ENCODE results near the gene SLC26A2. TPM values are rescaled to one million over a fixed set of nuclear protein-coding genes. Genes with fewer than 3 reads are reported as not detected.

Gene SLC26A2
- total RNA-seq (2022; extraction: Qiagen RNA extraction; ENCODE audit: low read depth) = 11.5 to 28.7 TPM (median 27.5 TPM) in 5 replicates

DNA sequence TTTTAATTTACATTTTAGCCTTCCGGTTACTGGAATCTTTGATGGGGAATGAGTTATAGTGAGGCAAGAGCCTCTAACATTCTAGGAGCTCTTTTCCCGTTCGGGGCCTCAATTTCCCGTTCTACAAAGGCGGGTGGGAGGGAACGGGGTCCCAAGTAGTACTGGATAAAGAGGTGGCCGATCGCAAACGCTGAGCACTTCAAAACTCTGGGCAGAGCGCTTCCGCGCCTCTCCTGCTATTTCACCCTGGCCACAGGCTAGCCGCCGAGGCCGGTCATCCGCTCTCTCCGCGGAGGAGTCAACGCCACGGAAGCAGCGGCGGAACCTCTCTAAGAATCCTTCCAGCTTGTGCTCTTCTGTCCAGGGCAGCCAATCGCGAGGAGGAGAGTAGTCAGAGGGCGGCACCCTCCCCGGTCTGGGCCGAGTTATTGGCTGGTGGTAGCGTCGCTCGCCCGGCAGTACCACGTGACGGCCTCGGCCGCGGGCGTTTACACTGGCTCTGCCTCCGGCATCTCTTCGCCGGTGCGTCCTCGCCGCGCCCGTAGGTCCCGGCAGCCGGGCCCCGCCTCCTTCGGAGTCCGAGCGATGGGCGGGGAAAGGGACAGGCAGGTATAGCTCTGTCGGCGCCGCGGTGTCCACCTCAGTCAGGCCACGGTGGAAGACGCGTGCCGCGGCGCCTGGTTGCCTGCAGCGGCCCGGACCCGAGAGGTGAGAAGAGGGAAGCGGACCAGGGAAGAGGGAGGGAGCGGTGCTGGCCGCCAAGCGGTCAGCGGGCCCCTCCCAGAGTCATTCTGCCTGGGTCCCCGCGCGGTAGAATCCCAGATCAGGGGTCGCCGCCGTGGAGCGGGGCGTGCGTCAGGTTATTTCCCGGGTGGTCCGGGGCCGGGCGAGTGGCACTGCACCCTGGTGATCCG is at the start of gene SLC26A2:
Gene SLC26A2, plus strand, starts transcription at position 487 of the 914 bp plus-strand sequence. CDS start 16,895 bp downstream, outside the sequence.

DNA sequence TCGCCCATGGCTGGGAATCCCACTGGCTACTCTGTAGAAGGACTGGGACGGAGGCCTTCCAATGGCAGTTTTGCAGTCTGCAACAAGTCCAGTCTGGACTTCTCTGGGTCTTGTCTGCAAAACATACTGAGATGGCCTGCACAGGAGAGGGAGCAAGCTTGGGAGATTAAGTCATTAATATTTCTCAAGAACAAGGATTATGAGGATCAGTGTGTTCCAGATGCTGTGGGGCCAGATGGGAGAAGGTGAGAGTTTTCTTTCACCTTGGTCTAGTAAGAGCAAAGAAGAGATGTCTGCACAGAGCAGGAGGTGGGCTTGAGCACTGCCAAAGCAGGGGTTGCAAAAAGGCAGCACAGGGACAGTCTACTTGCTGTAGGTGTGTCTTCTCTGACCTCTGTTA is 15.9 kb upstream of the SLC26A2 start, which contains the start of gene PDE6A:
Gene PDE6A, minus strand, starts transcription at position 128 of the 400 bp plus-strand sequence. Its CDS starts 120 bp downstream, at position 8.

DNA sequence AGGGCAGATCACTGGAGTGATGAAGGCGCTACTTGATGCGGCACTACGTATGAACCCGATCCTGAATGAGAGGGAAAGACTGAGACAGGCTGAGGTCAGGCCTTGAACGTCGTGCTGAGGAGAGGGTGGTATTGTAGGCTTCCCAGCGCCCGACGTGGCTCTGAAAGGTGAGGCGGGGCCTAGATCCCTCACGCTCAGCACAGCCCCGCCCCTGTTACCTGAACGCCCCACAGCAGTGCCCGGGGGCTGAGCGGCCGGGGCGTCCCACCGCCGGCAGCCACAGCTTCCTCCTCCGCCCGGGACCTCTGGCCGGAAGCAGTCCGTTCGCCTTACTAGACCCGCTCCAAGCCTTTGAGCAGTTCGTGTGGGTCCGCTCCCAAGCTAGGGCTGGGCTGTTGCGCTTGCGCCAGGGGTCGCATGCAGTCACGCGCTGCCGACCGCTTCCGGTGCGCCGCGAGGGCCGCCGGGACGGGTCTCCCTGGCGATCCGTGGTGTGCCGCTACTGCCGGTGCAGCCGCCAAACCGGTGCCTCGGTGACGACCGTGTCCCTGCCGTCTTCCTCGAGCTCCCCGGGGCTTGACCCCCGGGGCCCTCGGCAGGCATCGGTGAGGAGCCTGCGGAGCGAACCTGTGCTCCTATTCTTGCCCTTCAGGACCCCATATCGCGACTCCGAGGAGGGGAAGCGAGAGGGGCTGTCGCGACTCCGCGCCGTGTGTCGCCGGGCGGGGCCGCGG is 39.9 kb downstream of the SLC26A2 start, which contains the start of the genes HMGXB3 and TIGD6:
Gene HMGXB3, plus strand, starts transcription at position 484 of the 734 bp plus-strand sequence. CDS start 4,114 bp downstream, outside the sequence.
Gene TIGD6, minus strand, starts transcription at position 399 of the 734 bp plus-strand sequence. CDS start 4,306 bp downstream, outside the sequence.

Other genes with a start within 250 kb of the SLC26A2 start
- 2.6 to 3.2 TPM (median 3.0 TPM) in 5 replicates for gene PPARGC1B, start 230.4 kb upstream of the SLC26A2 start, total RNA-seq (2022; extraction: Qiagen RNA extraction; ENCODE audit: low read depth)
- 0.07 to 0.18 TPM (median 0.12 TPM) in 5 replicates for gene PDE6A, start 16.0 kb upstream of the SLC26A2 start, total RNA-seq (2022; extraction: Qiagen RNA extraction; ENCODE audit: low read depth)
- 4.7 to 6.1 TPM (median 5.8 TPM) in 5 replicates for gene TIGD6, start 39.9 kb downstream of the SLC26A2 start, total RNA-seq (2022; extraction: Qiagen RNA extraction; ENCODE audit: low read depth)
- 25.2 to 31.7 TPM (median 29.2 TPM) in 5 replicates for gene HMGXB3, start 40.0 kb downstream of the SLC26A2 start, total RNA-seq (2022; extraction: Qiagen RNA extraction; ENCODE audit: low read depth)
- gene CSF1R, start 125.8 kb downstream of the SLC26A2 start, total RNA-seq (2022; extraction: Qiagen RNA extraction; ENCODE audit: low read depth) = 0.05 to 0.33 TPM (median 0.21 TPM) in 4 of 5 replicates, not detected in the other
- 0.10 to 1.5 TPM (median 0.17 TPM) in 5 replicates for gene PDGFRB, start 195.1 kb downstream of the SLC26A2 start, total RNA-seq (2022; extraction: Qiagen RNA extraction; ENCODE audit: low read depth)
- not detected in 5 replicates for gene CDX1, start 206.0 kb downstream of the SLC26A2 start, total RNA-seq (2022; extraction: Qiagen RNA extraction; ENCODE audit: low read depth)
- gene SLC6A7, start 229.3 kb downstream of the SLC26A2 start, total RNA-seq (2022; extraction: Qiagen RNA extraction; ENCODE audit: low read depth) = 0.03 TPM in 3 of 5 replicates, not detected in the others

Measured in A549 treated with RU486 at 1 μM for 4 hours (cell line).